ENCODE data around the gene RAB11A.
A peak's percentile ranks its signal among the peaks of the same experiment; 100 is the strongest.
"Not testable (repeated sequence)": the region's sequence is repeated elsewhere in the genome, so short reads cannot be mapped to it uniquely, and the experiment has no call there.

RAB11A gene

DNA sequence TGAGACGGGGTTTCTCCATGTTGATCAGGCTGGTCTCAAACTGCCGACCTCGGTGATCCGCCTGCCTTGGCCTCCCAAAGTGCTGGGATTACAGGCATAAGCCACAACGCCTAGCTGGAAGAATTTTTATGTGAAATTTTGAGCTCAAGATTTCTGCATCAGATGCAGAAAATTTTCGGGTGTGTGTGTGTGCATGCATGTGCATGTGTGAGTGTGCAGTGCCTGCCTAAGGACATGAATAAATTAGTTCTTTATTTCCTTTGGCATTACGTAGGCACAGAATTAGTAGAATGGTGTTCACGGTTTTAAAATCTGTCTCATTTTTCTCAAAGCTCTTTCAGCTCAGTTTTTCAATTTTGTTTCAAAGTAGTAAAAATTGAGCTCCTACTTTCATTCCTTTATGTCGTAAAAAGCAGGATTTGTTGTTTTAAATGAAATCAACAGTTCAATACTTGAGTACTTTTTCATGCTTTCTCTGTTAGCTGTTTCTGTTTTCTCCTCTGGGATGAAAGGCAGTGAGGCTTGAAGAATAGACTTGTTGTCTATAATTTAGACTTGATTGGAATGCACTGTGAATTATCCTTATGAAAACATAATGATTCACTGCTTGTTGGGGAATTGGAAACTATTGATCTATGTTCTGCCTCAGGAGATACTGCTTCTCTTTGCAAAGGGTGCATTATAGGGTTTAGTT is 23.3 kb upstream of the RAB11A start:
- no peak for DNase-seq

DNA sequence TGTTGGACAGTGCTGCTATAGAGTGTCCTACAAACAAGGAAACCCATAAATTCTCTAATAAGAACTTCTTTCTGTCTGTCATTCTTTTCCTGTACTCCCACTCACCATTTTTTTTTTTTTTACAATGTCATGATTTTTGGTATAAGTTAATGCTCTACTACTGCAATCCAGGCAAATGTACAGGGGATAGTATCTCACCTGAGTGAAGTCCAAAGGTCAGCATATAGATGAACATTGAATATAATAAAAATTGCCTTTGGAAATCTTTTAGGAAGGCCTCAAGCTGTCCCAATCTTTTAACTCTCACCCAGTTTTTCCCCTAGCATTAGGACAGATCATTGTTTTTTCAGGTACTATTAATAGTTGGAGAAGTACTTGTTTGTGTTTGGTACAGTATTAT is 21.3 kb upstream of the RAB11A start:
- DNase-seq, result no peak

GRCh38 chr15:65851981-65852380 is 17.3 kb upstream of the RAB11A start:
- DNase-seq, result no peak

- peak; percentile 80 to 85 for DNase-seq
Measured at GRCh38 chr15:65856821-65857455, 12.4 kb upstream of the RAB11A start.

GRCh38 chr15:65857718-65858402 is 11.4 kb upstream of the RAB11A start:
- DNase-seq, result no peak

- peak; percentile 61 to 73 for DNase-seq
Measured at GRCh38 chr15:65862682-65863081, 6.6 kb upstream of the RAB11A start.

DNA sequence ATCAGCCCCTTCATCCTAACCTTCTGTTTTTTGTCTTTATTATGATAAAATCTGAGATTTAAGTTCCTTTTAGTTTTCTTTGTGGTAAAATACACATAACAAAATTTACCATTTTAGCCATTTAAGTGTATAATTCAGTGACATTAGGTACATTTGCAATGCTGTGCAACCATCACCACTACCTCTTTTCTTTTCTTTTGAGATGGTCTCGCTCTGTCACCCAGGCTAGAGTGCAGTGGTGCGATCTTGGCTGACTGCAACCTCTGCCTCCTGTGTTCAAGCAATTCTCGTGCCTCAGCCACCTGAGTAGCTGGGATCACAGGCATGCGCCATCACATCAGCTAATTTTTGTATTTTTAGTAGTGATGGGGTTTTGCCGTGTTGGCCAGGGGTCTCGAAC is 6.2 kb upstream of the RAB11A start:
- DNase-seq, result no peak

DNA sequence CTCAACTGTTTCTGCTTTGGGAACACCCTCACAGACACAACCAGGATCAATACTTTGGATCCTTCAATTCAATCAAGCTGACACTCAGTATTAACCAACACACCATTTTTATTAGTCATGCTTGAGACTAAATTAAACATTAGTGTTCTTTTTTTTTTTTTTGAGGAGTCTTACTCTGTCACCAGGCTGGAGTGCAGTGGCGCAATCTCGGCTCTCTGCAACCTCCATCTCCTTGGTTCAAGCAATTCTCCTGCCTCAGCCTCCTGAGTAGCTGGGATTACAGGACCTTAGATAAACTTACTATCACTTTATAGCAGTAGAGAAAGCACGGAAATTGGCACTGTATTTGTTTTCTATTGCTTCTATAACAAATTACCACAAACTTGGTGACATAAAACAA is 2.0 kb upstream of the RAB11A start:
- no peak for DNase-seq

- DNase-seq, result not testable (repeated sequence)
Measured at GRCh38 chr15:65867933-65868332, 1.4 kb upstream of the RAB11A start.

DNA sequence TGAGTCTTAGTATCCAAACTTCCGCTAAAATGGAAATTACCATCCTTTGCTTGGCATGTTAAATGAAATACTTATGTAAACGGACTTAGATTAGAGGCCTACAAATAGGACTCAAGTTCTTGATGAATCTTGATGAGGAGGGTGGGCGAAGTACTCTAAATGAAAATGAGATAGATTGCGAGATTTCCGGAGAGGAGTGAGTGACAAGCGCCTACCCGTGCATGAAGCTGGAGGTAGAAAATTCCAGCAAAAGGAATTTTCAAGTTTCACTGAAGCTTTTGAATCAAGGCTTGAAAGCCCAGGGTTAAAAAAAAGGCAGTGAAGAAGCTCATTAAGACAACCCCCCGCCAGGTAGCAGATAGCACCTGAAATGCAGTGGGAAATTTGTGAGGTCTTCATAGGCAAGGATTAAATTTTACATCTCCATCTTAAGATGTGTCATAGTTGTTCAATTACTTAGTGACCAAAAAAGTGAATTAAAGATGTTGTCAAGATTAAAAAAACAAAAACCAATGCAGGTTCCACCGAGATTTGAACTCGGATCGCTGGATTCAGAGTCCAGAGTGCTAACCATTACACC is 655 bp upstream of the RAB11A start:
- DNase-seq, result no peak

GRCh38 chr15:65869954-65870871 is 922 bp downstream of the RAB11A start:
- no peak for DNase-seq

- DNase-seq, result no peak
Measured at GRCh38 chr15:65870889-65871533, 1.7 kb downstream of the RAB11A start.

DNA sequence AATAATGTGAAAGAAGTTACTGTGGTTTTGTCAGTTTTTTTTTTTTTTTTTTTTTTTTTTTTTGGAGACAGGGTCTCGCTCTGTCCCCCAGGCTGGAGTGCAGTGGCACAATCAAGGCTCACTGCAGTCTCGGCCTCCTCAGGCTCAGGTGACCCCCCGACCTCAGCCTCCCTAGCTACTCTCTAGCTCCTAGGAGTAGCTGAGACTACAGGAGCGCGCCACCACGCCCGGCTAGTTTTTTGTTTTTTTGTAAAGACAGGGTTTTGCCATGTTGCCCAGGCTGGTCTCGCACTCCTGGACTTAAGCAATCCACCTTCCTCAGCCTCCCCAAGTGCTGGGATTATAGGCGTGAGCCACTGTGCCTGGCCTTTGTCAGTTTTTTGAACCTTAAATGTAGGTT is 2.6 kb downstream of the RAB11A start:
- not testable (repeated sequence) for DNase-seq

- not testable (repeated sequence) for DNase-seq
Measured at GRCh38 chr15:65872596-65872995, 3.3 kb downstream of the RAB11A start.

GRCh38 chr15:65873256-65873655 is 4.0 kb downstream of the RAB11A start:
- DNase-seq, result no peak

GRCh38 chr15:65875458-65875857 is 6.2 kb downstream of the RAB11A start:
- no peak for DNase-seq

DNA sequence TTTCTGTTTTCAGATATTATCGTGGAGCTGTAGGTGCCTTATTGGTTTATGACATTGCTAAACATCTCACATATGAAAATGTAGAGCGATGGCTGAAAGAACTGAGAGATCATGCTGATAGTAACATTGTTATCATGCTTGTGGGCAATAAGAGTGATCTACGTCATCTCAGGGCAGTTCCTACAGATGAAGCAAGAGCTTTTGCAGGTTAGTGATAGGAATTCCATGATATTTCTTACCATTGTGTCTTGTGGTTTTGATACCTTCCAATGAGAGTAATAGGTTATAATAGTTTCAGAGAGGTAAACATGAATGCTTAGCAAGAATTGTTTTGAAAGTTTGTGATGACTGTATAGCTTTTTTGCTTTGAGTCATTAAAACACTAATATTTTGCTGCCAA is 8.5 kb downstream of the RAB11A start:
- no peak for DNase-seq

- no peak for DNase-seq
Measured at GRCh38 chr15:65881766-65882434, 12.6 kb downstream of the RAB11A start.

DNA sequence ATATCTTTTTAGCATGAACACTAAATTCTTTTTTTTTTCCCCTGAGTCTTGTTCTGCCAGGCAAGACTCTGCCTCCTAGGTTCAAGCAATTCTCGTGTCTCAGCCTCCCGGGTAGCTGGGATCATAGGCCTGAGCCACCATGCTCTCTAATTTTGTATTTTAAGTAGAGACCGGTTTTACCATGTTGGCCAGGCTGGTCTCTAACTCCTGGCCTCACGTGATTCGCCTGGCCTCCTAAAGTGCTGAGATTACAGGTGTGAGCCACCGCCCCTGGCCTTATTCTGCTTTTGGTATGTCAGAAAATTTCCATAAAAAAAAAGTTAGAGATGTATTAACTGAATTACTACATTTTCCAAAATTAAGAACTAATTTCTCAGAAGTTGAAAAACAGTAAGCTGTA is 14.3 kb downstream of the RAB11A start:
- no peak for DNase-seq

DNA sequence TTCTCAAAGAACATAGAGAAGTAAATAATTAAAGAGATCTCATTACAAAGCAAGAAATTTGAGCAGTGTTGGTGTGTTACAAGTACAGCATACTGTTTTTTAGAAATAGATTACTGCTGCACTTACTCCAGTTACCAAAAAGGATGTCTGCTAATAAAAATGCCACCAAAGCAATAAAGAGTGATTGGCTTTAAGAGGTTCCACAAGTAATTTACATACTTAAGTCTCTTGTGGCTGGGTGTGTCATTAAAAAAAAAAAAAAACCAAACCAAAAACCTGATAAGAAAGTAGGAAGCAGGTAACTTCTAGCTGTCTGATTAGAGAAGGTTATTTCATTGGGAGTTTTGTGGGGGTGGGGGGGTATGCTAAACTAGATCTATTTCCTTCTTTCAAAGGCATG is 15.2 kb downstream of the RAB11A start:
- no peak for DNase-seq

DNA sequence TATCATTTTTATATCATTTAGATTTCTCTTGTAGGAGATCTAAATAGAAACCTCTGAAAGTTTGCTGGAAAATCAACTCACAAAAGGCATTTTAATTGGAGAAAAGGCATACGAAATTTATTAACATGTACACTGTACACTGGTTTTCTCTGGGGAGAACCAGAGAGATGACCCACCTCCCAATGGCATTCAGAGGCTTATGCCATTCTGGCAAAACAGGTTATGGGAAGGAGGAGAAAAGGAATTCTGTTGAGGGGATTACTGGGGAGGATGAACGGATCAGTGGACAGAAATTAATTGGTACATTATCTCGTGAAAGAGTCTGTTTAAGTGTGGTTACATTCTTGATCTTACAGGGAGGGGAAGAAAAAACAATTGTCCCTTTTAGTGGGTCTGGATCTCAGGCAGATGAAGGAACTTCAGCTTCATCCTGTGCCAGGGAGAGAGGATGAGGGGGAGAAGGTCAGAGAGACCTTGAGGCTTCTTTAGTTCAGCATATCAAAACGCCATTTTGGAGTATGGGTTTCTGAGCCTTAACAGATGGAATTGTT is 16.5 kb downstream of the RAB11A start:
- no peak for DNase-seq

Data from CD4-positive, alpha-beta T cell treated with Interleukin-1 beta for 1 hour (primary cell).